ENCODE measurements around the gene PLEKHA6.

Gene PLEKHA6

DNA sequence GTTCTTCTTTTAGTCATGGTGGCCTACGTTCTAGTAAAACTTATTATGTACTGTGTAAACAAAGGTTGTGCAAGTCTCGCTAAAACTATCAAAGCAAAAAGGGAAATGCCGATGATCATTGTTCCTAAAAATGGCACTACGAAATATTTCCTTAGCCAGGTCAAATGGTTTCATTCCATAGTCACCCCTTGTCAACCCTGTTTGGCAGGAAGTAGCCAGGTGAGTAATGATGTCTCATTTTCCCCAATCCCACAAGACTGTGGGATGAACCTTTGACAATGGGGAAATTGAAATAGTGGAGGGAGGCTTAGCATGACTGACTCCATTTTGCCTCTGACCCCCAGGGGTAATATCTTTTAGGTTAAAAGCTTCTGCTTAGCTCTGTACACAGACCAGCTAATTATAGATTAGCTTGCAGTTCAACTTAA, 188.0 kb downstream of the PLEKHA6 start:
- in situ Hi-C loops (cut with MboI; ENCODE audit: low sequenced_read_pairs, unreplicated experiment), result no loop called here
- TF ChIP-seq, protein P1, sequence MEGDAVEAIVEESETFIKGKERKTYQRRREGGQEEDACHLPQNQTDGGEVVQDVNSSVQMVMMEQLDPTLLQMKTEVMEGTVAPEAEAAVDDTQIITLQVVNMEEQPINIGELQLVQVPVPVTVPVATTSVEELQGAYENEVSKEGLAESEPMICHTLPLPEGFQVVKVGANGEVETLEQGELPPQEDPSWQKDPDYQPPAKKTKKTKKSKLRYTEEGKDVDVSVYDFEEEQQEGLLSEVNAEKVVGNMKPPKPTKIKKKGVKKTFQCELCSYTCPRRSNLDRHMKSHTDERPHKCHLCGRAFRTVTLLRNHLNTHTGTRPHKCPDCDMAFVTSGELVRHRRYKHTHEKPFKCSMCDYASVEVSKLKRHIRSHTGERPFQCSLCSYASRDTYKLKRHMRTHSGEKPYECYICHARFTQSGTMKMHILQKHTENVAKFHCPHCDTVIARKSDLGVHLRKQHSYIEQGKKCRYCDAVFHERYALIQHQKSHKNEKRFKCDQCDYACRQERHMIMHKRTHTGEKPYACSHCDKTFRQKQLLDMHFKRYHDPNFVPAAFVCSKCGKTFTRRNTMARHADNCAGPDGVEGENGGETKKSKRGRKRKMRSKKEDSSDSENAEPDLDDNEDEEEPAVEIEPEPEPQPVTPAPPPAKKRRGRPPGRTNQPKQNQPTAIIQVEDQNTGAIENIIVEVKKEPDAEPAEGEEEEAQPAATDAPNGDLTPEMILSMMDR (IDR thresholded peaks at IDR 0.05; ENCODE audit: borderline replicate concordance, control extremely low read depth, extremely low read depth, insufficient read depth, missing control alignments), result no peak
- DNase-seq (ENCODE audit: low spot score), result no peak

GRCh38 chr1:204170494-204171155, 189.1 kb downstream of the PLEKHA6 start:
- TF ChIP-seq, protein P1 (IDR thresholded peaks at IDR 0.05; ENCODE audit: borderline replicate concordance, control extremely low read depth, extremely low read depth, insufficient read depth, missing control alignments), result no peak
- DNase-seq (ENCODE audit: low spot score), result no peak
- in situ Hi-C loops (cut with MboI; ENCODE audit: low sequenced_read_pairs, unreplicated experiment), result no loop called here

GRCh38 chr1:204169858-204170257, 189.9 kb downstream of the PLEKHA6 start:
- no peak for DNase-seq (ENCODE audit: low spot score)
- TF ChIP-seq, protein P1 (IDR thresholded peaks at IDR 0.05; ENCODE audit: borderline replicate concordance, control extremely low read depth, extremely low read depth, insufficient read depth, missing control alignments), result no peak
- in situ Hi-C loops (cut with MboI; ENCODE audit: low sequenced_read_pairs, unreplicated experiment), result loop anchor here (10.0 kb wide), 1 partner anchor 195 kb away; no protein-coding TSS in a partner anchor
